ENCODE measurements around the gene PER2.
A peak's percentile ranks its signal among the peaks of the same experiment; 100 is the strongest.

The PER2 gene

GRCh38 chr2:238290091-238290509, 1.7 kb upstream of the PER2 start:
- Histone ChIP-seq H3K4me1 (ENCODE audit: control insufficient read depth, insufficient read depth, low read length) (peaks cover 15% of the 10 kb centered on the region), H3K4me3 (ENCODE audit: low read depth, low read length) (no peak overlapping the region), H3K36me3 (ENCODE audit: control insufficient read depth in 2 of 2, insufficient read depth in 1 of 2, low read length in 2 of 2) (no peaks in the 10 kb centered on the region), H3K9me3 (ENCODE audit: control insufficient read depth, insufficient read depth, low read depth, low read length) (no peaks in the 10 kb centered on the region), H3K27ac (ENCODE audit: extremely low read depth, low read depth, low read length) (no peak overlapping the region)
- TF ChIP-seq ZBTB17 (tag by site-specific recombination; IDR thresholded peaks at IDR 0.05): no peak
- peak; percentile 61; the same call in 1 of the 2 replicates for TF ChIP-seq WT1 (tag by site-specific recombination; IDR thresholded peaks at IDR 0.05)
- no peak for TF ChIP-seq ZBTB21 (tag by site-specific recombination; IDR thresholded peaks at IDR 0.05)
- peak; percentile 92 for TF ChIP-seq KLF1 (tag by site-specific recombination; IDR thresholded peaks at IDR 0.05)
- TF ChIP-seq ZNF335 (tag by site-specific recombination; conservative IDR thresholded peaks at IDR 0.05): no peak
- TF ChIP-seq ZFHX2 (tag by site-specific recombination; conservative IDR thresholded peaks at IDR 0.05): peak; percentile 17; the same call in 1 of the 2 replicates
- no peak for TF ChIP-seq ZFP41 (tag by site-specific recombination; IDR thresholded peaks at IDR 0.05; ENCODE audit: borderline replicate concordance)
- TF ChIP-seq ZBTB48 (tag by site-specific recombination; IDR thresholded peaks at IDR 0.05): no peak
- peak; percentile 40 for TF ChIP-seq ZIC2 (tag by site-specific recombination; IDR thresholded peaks at IDR 0.05)
- TF ChIP-seq ZNF776 (tag by site-specific recombination; IDR thresholded peaks at IDR 0.05; ENCODE audit: borderline replicate concordance): no peak
- TF ChIP-seq, protein P1, sequence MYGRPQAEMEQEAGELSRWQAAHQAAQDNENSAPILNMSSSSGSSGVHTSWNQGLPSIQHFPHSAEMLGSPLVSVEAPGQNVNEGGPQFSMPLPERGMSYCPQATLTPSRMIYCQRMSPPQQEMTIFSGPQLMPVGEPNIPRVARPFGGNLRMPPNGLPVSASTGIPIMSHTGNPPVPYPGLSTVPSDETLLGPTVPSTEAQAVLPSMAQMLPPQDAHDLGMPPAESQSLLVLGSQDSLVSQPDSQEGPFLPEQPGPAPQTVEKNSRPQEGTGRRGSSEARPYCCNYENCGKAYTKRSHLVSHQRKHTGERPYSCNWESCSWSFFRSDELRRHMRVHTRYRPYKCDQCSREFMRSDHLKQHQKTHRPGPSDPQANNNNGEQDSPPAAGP (tag by site-specific recombination; IDR thresholded peaks at IDR 0.05): peak; percentile 80
- TF ChIP-seq, protein P2, sequence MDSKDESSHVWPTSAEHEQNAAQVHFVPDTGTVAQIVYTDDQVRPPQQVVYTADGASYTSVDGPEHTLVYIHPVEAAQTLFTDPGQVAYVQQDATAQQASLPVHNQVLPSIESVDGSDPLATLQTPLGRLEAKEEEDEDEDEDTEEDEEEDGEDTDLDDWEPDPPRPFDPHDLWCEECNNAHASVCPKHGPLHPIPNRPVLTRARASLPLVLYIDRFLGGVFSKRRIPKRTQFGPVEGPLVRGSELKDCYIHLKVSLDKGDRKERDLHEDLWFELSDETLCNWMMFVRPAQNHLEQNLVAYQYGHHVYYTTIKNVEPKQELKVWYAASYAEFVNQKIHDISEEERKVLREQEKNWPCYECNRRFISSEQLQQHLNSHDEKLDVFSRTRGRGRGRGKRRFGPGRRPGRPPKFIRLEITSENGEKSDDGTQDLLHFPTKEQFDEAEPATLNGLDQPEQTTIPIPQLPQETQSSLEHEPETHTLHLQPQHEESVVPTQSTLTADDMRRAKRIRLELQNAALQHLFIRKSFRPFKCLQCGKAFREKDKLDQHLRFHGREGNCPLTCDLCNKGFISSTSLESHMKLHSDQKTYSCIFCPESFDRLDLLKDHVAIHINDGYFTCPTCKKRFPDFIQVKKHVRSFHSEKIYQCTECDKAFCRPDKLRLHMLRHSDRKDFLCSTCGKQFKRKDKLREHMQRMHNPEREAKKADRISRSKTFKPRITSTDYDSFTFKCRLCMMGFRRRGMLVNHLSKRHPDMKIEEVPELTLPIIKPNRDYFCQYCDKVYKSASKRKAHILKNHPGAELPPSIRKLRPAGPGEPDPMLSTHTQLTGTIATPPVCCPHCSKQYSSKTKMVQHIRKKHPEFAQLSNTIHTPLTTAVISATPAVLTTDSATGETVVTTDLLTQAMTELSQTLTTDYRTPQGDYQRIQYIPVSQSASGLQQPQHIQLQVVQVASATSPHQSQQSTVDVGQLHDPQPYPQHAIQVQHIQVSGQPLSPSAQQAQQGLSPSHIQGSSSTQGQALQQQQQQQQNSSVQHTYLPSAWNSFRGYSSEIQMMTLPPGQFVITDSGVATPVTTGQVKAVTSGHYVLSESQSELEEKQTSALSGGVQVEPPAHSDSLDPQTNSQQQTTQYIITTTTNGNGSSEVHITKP (tag by site-specific recombination; IDR thresholded peaks at IDR 0.05): peak; percentile 35; the same call in 1 of the 2 replicates
- peak; percentile 41; the same call in 1 of the 2 replicates for TF ChIP-seq SP7 (tag by site-specific recombination; IDR thresholded peaks at IDR 0.05)
- TF ChIP-seq ZNF692 (tag by site-specific recombination; IDR thresholded peaks at IDR 0.05): no peak
- TF ChIP-seq PATZ1 (tag by site-specific recombination; IDR thresholded peaks at IDR 0.05): 0 out of 2 replicates have a peak, but pooled peaks have one; percentile 24
- no peak for TF ChIP-seq ZNF223 (tag by site-specific recombination; IDR thresholded peaks at IDR 0.05)
- peak; percentile 76 for TF ChIP-seq GLIS1 (tag by site-specific recombination; IDR thresholded peaks at IDR 0.05)
- TF ChIP-seq MEIS1 (CRISPR knock-in tag; IDR thresholded peaks at IDR 0.05; ENCODE audit: borderline replicate concordance): no peak
- TF ChIP-seq, protein P3, sequence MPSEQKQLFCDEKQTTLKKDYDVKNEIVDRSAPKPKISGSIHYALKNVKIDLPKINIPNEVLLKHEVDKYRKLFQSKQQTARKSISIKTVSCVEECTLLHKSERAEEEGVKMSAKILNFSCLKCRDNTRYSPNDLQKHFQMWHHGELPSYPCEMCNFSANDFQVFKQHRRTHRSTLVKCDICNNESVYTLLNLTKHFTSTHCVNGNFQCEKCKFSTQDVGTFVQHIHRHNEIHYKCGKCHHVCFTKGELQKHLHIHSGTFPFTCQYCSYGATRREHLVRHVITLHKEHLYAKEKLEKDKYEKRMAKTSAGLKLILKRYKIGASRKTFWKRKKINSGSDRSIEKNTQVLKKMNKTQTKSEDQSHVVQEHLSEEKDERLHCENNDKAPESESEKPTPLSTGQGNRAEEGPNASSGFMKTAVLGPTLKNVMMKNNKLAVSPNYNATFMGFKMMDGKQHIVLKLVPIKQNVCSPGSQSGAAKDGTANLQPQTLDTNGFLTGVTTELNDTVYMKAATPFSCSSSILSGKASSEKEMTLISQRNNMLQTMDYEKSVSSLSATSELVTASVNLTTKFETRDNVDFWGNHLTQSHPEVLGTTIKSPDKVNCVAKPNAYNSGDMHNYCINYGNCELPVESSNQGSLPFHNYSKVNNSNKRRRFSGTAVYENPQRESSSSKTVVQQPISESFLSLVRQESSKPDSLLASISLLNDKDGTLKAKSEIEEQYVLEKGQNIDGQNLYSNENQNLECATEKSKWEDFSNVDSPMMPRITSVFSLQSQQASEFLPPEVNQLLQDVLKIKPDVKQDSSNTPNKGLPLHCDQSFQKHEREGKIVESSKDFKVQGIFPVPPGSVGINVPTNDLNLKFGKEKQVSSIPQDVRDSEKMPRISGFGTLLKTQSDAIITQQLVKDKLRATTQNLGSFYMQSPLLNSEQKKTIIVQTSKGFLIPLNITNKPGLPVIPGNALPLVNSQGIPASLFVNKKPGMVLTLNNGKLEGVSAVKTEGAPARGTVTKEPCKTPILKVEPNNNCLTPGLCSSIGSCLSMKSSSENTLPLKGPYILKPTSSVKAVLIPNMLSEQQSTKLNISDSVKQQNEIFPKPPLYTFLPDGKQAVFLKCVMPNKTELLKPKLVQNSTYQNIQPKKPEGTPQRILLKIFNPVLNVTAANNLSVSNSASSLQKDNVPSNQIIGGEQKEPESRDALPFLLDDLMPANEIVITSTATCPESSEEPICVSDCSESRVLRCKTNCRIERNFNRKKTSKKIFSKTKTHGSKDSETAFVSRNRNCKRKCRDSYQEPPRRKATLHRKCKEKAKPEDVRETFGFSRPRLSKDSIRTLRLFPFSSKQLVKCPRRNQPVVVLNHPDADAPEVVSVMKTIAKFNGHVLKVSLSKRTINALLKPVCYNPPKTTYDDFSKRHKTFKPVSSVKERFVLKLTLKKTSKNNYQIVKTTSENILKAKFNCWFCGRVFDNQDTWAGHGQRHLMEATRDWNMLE (tag by site-specific recombination; conservative IDR thresholded peaks at IDR 0.05; ENCODE audit: low read depth): no peak
- peak; percentile 65 for TF ChIP-seq SP2 (tag by site-specific recombination; IDR thresholded peaks at IDR 0.05)
- TF ChIP-seq GLI2 (tag by site-specific recombination; IDR thresholded peaks at IDR 0.05; ENCODE audit: borderline replicate concordance, low read depth): no peak
- CTCF ChIA-PET: interaction anchor here (0.7 to 2.1 kb wide), 2 partner anchors 14 to 26 kb away, joined by 3 to 11 read pairs; no protein-coding TSS in a partner anchor
- POLR2A ChIA-PET: no interaction called here

Data from HEK293 (cell line).